ENCODE results near the gene UBE2D3.

GRCh38 chr4:102780476-102781144, 46.7 kb downstream of the UBE2D3 start:
- TF ChIP-seq, protein P1, sequence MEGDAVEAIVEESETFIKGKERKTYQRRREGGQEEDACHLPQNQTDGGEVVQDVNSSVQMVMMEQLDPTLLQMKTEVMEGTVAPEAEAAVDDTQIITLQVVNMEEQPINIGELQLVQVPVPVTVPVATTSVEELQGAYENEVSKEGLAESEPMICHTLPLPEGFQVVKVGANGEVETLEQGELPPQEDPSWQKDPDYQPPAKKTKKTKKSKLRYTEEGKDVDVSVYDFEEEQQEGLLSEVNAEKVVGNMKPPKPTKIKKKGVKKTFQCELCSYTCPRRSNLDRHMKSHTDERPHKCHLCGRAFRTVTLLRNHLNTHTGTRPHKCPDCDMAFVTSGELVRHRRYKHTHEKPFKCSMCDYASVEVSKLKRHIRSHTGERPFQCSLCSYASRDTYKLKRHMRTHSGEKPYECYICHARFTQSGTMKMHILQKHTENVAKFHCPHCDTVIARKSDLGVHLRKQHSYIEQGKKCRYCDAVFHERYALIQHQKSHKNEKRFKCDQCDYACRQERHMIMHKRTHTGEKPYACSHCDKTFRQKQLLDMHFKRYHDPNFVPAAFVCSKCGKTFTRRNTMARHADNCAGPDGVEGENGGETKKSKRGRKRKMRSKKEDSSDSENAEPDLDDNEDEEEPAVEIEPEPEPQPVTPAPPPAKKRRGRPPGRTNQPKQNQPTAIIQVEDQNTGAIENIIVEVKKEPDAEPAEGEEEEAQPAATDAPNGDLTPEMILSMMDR (conservative IDR thresholded peaks at IDR 0.05 in 1 of 2, IDR thresholded peaks at IDR 0.05 in 1 of 2; ENCODE audit: low read depth in 1 of 2, low read length in 2 of 2), result no peak
- TF ChIP-seq EZH2 (IDR thresholded peaks at IDR 0.05; ENCODE audit: low read length, missing control alignments), result no peak
